ENCODE data around the gene SNPH.

The SNPH gene

DNA sequence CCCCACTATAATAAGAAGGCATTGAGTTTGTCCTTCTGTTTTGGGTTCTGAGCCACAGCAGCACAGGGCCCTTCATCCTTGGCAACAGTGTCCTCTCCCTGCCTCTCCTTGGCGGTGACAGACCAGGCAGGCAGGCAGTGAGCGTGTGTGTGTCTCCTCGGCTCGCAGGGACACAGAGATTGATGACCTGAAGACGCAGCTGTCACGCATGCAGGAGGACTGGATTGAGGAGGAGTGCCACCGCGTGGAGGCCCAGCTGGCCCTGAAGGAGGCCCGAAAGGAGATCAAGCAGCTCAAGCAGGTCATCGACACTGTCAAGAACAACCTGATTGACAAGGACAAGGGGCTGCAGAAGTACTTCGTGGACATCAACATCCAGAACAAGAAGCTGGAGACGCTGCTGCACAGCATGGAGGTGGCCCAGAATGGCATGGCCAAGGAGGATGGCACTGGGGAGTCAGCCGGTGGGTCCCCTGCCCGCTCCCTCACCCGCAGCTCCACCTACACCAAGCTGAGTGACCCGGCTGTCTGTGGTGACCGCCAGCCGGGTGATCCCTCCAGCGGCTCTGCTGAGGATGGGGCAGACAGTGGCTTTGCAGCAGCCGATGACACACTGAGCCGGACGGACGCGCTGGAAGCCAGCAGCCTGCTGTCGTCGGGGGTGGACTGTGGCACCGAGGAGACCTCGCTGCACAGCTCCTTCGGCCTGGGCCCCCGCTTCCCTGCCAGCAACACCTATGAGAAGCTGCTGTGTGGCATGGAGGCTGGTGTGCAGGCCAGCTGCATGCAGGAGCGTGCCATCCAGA, 38.8 kb downstream of the SNPH start:
- no peak for DNase-seq (ENCODE audit: low read depth)
- TF ChIP-seq, protein P1, sequence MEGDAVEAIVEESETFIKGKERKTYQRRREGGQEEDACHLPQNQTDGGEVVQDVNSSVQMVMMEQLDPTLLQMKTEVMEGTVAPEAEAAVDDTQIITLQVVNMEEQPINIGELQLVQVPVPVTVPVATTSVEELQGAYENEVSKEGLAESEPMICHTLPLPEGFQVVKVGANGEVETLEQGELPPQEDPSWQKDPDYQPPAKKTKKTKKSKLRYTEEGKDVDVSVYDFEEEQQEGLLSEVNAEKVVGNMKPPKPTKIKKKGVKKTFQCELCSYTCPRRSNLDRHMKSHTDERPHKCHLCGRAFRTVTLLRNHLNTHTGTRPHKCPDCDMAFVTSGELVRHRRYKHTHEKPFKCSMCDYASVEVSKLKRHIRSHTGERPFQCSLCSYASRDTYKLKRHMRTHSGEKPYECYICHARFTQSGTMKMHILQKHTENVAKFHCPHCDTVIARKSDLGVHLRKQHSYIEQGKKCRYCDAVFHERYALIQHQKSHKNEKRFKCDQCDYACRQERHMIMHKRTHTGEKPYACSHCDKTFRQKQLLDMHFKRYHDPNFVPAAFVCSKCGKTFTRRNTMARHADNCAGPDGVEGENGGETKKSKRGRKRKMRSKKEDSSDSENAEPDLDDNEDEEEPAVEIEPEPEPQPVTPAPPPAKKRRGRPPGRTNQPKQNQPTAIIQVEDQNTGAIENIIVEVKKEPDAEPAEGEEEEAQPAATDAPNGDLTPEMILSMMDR (IDR thresholded peaks at IDR 0.05; ENCODE audit: low read depth, low read length, missing control alignments) = no peak
- H3K4me3 ChIP-seq (ENCODE audit: low read depth, low read length) = no peak overlapping the region
- in situ Hi-C loops (cut with HindIII; ENCODE audit: low sequenced_read_pairs) = no loop called here

DNA sequence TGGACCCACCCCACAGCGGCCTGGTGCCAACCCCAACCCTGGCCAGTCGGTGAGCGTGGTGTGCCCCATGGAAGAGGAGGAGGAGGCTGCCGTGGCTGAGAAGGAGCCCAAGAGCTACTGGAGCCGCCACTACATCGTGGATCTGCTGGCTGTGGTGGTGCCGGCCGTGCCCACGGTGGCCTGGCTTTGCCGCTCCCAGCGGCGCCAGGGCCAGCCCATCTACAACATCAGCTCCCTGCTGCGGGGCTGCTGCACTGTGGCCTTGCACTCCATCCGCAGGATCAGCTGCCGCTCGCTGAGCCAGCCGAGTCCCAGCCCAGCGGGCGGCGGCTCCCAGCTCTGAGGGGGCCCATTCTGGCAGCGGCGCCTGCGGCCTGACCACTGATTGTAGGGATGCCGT, 39.6 kb downstream of the SNPH start:
- in situ Hi-C loops (cut with HindIII; ENCODE audit: low sequenced_read_pairs) = no loop called here
- H3K4me3 ChIP-seq (ENCODE audit: low read depth, low read length) = no peak overlapping the region
- TF ChIP-seq, protein P1 (IDR thresholded peaks at IDR 0.05; ENCODE audit: low read depth, low read length, missing control alignments) = no peak
- no peak for DNase-seq (ENCODE audit: low read depth)

DNA sequence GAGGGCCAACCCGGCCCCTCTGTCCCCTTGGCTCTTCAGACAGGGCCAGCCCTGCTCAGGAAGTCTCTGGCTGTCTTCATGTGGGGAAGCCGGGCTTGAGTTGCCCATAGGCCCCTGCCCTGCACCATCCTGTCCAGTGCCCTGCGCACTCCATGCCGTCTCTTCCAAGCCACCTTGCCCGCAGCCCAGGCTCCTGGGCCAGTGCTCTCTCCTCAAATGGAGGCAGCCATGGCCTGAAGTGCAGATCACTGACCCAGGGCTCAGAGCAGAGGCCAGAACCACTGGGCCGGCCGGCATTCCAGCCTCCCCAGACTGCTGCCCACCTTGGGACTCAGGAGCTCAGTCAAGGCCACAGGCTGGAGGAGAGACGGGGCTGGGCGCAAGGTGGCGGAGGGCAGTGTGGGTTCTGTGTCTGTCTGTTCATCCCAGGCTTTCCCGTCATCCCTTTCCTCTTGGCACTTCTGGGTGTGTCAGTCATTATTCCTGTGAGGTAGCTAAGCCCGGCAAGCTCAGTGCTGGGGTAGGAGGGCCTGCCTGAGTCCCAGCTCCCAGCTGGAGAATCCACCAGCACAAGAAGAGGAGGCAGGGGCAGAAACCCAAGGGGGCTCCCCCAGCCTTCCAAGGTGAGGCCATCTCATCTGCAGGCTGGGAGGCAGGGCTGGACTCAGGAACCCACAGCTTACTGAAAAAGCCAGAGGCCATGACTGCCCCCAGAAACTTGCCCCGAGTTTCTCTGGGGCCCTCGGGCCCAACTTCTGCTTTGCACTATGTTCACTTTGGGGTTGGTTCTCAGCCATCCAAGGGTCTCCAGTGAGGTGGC, 40.4 kb downstream of the SNPH start:
- DNase-seq (ENCODE audit: low read depth) = no peak
- in situ Hi-C loops (cut with HindIII; ENCODE audit: low sequenced_read_pairs) = no loop called here
- TF ChIP-seq, protein P1 (IDR thresholded peaks at IDR 0.05; ENCODE audit: low read depth, low read length, missing control alignments) = no peak
- no peak overlapping the region for H3K4me3 ChIP-seq (ENCODE audit: low read depth, low read length)

DNA sequence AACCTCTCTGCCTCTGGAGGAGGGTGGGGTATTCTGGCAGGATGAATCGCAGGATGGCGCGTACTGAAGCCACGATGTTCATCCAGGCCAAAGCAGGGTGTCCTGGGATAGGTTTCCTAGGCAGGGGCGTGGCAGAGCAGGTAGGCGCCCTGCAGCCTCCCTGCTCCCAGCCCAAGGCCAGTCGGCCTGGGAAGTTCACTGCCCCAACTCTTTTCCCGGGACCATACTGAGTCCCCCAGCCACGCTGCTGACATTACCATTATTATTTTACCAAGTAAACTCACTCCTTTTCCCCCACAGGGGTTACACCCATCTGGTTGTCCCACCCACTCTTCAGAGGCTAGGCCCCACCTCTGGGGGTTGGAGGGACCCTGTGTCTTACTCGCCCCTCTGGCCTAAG, 41.1 kb downstream of the SNPH start:
- no peak for DNase-seq (ENCODE audit: low read depth)
- in situ Hi-C loops (cut with HindIII; ENCODE audit: low sequenced_read_pairs) = no loop called here
- H3K4me3 ChIP-seq (ENCODE audit: low read depth, low read length) = no peak overlapping the region
- TF ChIP-seq, protein P1 (IDR thresholded peaks at IDR 0.05; ENCODE audit: low read depth, low read length, missing control alignments) = no peak

DNA sequence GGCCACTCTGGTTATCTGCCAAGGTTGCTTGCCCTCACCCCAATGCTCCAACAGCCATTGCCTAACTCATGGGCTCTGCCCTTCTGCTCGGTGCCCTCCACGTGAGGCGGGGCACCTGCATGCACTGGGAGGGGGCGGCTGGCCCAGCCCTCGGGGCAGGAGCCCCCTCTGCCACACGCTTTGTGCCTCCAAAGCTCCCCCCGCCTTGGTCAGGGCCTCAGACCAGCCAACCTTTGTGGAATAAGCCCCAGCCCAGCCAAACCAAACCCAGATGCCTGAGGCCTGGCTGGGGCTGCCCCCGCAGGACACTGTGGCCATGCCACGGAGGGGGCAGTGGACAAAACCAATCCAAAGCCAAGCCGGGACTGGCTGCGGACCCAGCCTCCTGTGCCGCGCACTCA, 41.5 kb downstream of the SNPH start:
- TF ChIP-seq, protein P1 (IDR thresholded peaks at IDR 0.05; ENCODE audit: low read depth, low read length, missing control alignments) = no peak
- DNase-seq (ENCODE audit: low read depth) = no peak
- in situ Hi-C loops (cut with HindIII; ENCODE audit: low sequenced_read_pairs) = no loop called here
- H3K4me3 ChIP-seq (ENCODE audit: low read depth, low read length) = no peak overlapping the region

DNA sequence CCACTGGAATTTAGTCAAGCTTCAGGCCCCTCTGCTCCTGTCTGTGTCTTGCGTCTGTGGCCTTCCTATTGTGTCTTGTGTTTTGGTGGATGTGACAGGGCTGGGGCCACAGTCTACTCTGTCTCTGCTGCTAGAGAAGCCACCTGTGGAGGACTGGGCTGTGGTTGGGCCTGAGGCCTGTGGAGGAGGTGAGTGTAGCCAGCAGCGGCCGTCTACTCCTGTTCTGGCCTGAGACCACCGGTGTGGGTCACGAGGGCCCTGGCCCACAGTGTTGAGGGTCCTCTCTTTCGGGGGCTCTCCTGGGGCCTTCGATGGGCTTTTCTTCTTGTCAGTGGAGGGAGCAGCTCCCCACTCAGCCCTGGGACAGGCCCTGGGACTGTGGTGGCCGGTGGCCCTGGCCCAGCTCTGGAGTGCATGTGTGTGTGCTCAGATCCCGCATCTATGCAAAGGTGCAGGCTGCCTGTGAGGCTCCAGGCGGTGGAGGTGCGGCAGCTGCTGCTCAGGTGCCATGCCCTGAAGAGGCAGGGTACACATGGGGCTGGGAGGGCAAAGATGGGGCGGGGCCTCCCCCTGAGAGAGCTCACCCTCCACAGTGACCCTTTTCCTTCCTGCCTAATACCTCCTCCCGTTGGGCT, 42.1 kb downstream of the SNPH start:
- no peak for DNase-seq (ENCODE audit: low read depth)
- H3K4me3 ChIP-seq (ENCODE audit: low read depth, low read length) = no peak overlapping the region
- TF ChIP-seq, protein P1 (IDR thresholded peaks at IDR 0.05; ENCODE audit: low read depth, low read length, missing control alignments) = no peak
- in situ Hi-C loops (cut with HindIII; ENCODE audit: low sequenced_read_pairs) = no loop called here
